Kidney (tissue), 14 donors: ENCODE data around the gene COBLL1. TPM values are rescaled to one million over a fixed set of nuclear protein-coding genes. Genes with fewer than 3 reads are reported as not detected.

Experiments
- DNase-seq, 5 donors: peaks; one replicate each; pipeline ENCODE4 v3.0.0-alpha.2; 2013 to 2020
- FAIRE-seq: peaks from 2 replicates; lab custom pipeline; 2012; peaks lifted over from hg19 to GRCh38; lab: Jason Lieb, UNC
- H3K27ac ChIP-seq, 2 donors: one replicate each; pipeline ENCODE4 v1.7.0; 2013; ENCODE audit warnings: low read depth in 2 of 2, low read length in 2 of 2, inconsistent platforms in 1 of 2
- H3K27me3 ChIP-seq: one replicate; pipeline ENCODE4 v1.7.1; 2013; ENCODE audit warnings: low read length, inconsistent platforms; ENCODE audit not compliant: control insufficient read depth, insufficient read depth
- H3K36me3 ChIP-seq, 3 donors: one replicate each; pipeline versions ENCODE4 v1.7.0 to v1.7.1; 2013; ENCODE audit warnings: low read length in 3 of 3, control low read depth in 1 of 3, inconsistent platforms in 1 of 3; ENCODE audit not compliant: insufficient read depth in 3 of 3, control insufficient read depth in 2 of 3
- H3K4me1 ChIP-seq, 3 donors: one replicate each; pipeline versions ENCODE4 v1.7.0 to v1.7.1; 2013; ENCODE audit warnings: low read length in 3 of 3, inconsistent platforms in 1 of 3, low read depth in 1 of 3; ENCODE audit not compliant: control insufficient read depth in 2 of 3, insufficient read depth in 2 of 3
- H3K4me3 ChIP-seq, 3 donors: one replicate each; pipeline versions ENCODE4 v1.7.0 to v1.8.1; 2013; ENCODE audit warnings: low read length in 3 of 3, control low read depth in 1 of 3, inconsistent platforms in 1 of 3
- H3K9ac ChIP-seq, 3 donors: one replicate each; pipeline versions ENCODE4 v1.7.0 to v1.7.1; 2013; ENCODE audit warnings: low read length in 3 of 3, control low read depth in 1 of 3, inconsistent platforms in 1 of 3
- H3K9me3 ChIP-seq, 3 donors: one replicate each; pipeline versions ENCODE4 v1.7.0 to v1.7.1; 2013; ENCODE audit warnings: low read length in 3 of 3, control low read depth in 1 of 3, inconsistent platforms in 1 of 3; ENCODE audit not compliant: control insufficient read depth in 2 of 3, insufficient read depth in 1 of 3
- intact Hi-C: fragments of 100-400 bp; cut with DNase I; formaldehyde crosslinking; loops from one replicate; pipeline ENCODE4 v1.11.1; 2022
- polyA plus RNA-seq: library from polyadenylated mRNA; stranded (reverse); fragments of 350-450 nt; fragmentation: Illumina TruSeq; extraction: RNeasy Lipid Tissue Mini Kit (QIAGEN cat#74804); gene quantifications from one replicate; pipeline ENCODE4 v1.2.3, GENCODE V29; 2014; ENCODE audit warnings: low read depth, low replicate concordance; ENCODE audit not compliant: insufficient read depth
- total RNA-seq: library from RNA; stranded (reverse); fragmentation: NEBNext Ultra II Directional; extraction: Animal tissue kit (Norgen Biotek cat#: 25700); gene quantifications from one replicate; pipeline ENCODE4 v1.2.1, GENCODE V29; 2021
- TF ChIP-seq, protein P1 (sequence below): IDR thresholded peaks from 3 replicates; pipeline ENCODE4 v1.5.1; 2012; ENCODE audit warnings: mild to moderate bottlenecking, moderate library complexity, borderline replicate concordance; ENCODE audit not compliant: insufficient read depth; ENCODE audit errors: extremely low read depth
- donor health status: control.
- donor health status: control.
- donor health status: control.
- donor health status: control.
- donor health status: control.
- donor health status: DM: yes; HTN: yes; CAD: no.
- donor health status: Normal renal cell carcinoma (clear cell type).

COBLL1 gene
- total and polyA plus RNA-seq, 2 donors from 2014 or later = 39.7 to 205 TPM

DNA sequence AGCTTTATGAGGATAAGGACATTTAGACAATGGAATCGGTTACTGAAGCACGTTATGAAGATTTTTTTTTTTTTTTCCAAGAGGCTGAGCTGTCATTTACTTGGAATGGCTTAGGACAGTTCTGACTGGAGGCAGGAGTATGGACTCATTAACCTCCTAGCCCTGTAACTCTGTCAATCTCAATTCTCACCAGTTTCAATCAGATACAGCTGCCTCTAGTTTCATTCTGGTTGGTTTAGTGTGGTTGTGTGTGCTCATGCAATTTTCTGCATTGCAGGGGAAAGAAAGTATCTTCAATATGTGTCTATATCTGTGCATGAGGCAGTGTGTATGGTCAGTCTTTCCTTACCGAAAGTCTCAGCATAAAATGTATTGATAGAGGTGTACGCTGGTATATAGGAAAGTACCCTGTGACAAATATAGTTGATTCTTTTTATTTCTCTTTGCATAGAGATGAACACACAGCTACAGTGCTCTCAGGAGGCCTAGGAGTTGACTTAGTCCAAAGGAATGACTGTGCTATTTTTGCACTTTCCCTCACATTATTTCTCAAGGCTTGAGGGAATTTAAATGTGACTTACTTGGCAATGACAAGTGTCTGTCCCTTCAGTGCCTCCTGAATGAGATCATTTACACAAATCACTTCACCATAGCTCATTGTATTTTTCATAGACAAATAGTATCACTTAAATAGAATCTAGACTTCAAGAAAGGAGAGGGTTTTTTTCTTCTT is 169.8 kb downstream of the COBLL1 start:
- TF ChIP-seq, protein P1, sequence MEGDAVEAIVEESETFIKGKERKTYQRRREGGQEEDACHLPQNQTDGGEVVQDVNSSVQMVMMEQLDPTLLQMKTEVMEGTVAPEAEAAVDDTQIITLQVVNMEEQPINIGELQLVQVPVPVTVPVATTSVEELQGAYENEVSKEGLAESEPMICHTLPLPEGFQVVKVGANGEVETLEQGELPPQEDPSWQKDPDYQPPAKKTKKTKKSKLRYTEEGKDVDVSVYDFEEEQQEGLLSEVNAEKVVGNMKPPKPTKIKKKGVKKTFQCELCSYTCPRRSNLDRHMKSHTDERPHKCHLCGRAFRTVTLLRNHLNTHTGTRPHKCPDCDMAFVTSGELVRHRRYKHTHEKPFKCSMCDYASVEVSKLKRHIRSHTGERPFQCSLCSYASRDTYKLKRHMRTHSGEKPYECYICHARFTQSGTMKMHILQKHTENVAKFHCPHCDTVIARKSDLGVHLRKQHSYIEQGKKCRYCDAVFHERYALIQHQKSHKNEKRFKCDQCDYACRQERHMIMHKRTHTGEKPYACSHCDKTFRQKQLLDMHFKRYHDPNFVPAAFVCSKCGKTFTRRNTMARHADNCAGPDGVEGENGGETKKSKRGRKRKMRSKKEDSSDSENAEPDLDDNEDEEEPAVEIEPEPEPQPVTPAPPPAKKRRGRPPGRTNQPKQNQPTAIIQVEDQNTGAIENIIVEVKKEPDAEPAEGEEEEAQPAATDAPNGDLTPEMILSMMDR = no peak
- no peaks in the 10 kb centered on the region for H3K36me3 ChIP-seq
- no peaks in the 10 kb centered on the region for H3K27me3 ChIP-seq
- no peaks in the 10 kb centered on the region for H3K9me3 ChIP-seq
- no peak overlapping the region for H3K27ac ChIP-seq
- FAIRE-seq (no peak), DNase-seq (no peak)
- intact Hi-C loops = no loop called here
- no peak overlapping the region for H3K9ac ChIP-seq
- H3K4me1 ChIP-seq = no peaks in the 10 kb centered on the region
- no peak overlapping the region for H3K4me3 ChIP-seq

DNA sequence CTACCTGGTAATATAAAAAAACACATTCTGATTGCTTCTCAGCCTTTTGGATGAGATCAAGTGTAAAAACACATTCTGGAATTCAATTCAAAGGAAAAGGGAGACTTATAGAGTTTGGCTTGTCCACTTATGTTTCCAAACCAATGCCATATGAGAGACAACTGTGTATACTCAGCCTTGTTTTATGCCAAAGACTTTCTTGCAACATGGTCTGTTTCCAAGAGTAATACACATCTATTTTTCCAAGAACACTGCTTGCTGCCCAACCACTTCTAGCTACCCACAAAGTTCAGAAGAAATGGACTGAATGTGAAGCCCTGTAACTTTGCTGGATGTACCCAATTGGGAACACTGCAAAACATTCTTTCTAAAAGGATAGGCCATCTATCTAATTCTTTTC is 172.3 kb downstream of the COBLL1 start:
- no peaks in the 10 kb centered on the region for H3K36me3 ChIP-seq
- H3K4me1 ChIP-seq = no peaks in the 10 kb centered on the region
- no peak overlapping the region for H3K9ac ChIP-seq
- TF ChIP-seq, protein P1 = no peak
- intact Hi-C loops = no loop called here
- no peaks in the 10 kb centered on the region for H3K27me3 ChIP-seq
- FAIRE-seq = no peak
- no peak overlapping the region for H3K27ac ChIP-seq
- DNase-seq = no peak
- H3K4me3 ChIP-seq = no peak overlapping the region
- no peaks in the 10 kb centered on the region for H3K9me3 ChIP-seq

DNA sequence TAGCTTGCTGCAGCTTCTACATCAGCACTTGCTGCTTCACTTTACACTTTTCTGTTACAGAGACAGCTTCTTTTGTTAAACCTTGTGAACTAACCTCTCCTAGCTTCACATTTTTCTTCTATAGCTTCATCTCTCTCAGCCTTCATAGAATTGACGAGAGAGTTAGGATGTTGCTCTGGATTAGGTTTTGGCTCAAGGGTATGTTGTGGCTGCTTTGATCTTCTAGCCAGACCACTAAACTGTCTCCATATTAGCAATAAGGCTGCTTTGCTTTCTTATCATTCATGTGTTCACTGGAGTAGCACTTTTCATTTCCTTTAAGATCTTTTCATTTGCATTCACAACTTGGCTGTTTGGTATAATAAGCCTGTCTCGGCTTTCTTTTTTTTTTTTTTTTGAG is 174.1 kb downstream of the COBLL1 start:
- TF ChIP-seq, protein P1 = no peak
- DNase-seq (no peak), FAIRE-seq (no peak)
- H3K4me1 ChIP-seq = no peaks in the 10 kb centered on the region
- H3K36me3 ChIP-seq = no peaks in the 10 kb centered on the region
- no peak overlapping the region for H3K27ac ChIP-seq
- intact Hi-C loops = no loop called here
- no peaks in the 10 kb centered on the region for H3K27me3 ChIP-seq
- H3K9ac ChIP-seq = no peak overlapping the region
- H3K4me3 ChIP-seq = no peak overlapping the region
- no peaks in the 10 kb centered on the region for H3K9me3 ChIP-seq
